GM12878 (cell line): Measurements from ENCODE around the gene RNF38. TPM values are rescaled to one million over a fixed set of nuclear protein-coding genes. Genes with fewer than 3 reads are reported as not detected.

ENCODE experiments used
- ATAC-seq: fragments of 200-7000 bp; cut with Tn5 transposase; 3 replicates; pipeline ENCODE4 v1.9.1; 2020; ENCODE audit warnings: mild to moderate bottlenecking, moderate library complexity
- BruUV-seq: library from RNA; stranded (reverse); fragments of 400-500 nt; replicated peaks from 2 replicates; lab custom pipeline; 2021; lab: Mats Ljungman, UMichigan
- CTCF ChIA-PET: fragments of 300-600 bp; sonication (Branson Sonifier 250); formaldehyde crosslinking; extraction: SDS; loops from one replicate; lab custom pipeline; 2021; ENCODE audit warnings: inconsistent platforms; lab: Yijun Ruan, JAX
- POLR2A ChIA-PET: fragments of 350-600 bp; formaldehyde crosslinking; extraction: SDS; loops from one replicate; lab custom pipeline; 2021; ENCODE audit warnings: inconsistent platforms; lab: Charles Lee
- RAD21 ChIA-PET: fragments of 300-600 bp; sonication (Branson Sonifier 250); formaldehyde crosslinking; loops from one replicate; lab custom pipeline; 2023; ENCODE audit warnings: antibody characterized with exemption; ENCODE audit not compliant: unreplicated experiment; lab: Charles Lee
- SMC1A ChIA-PET: fragments of 300-600 bp; sonication (Branson Sonifier 250); formaldehyde crosslinking; loops from one replicate; lab custom pipeline; 2023; ENCODE audit not compliant: unreplicated experiment, uncharacterized antibody; lab: Charles Lee
- DNase-seq: peaks from one replicate; pipeline ENCODE4 v3.0.0-alpha.2; 2011; ENCODE audit warnings: low read depth, low spot score
- FAIRE-seq: peaks from 3 replicates; lab custom pipeline; 2011; peaks lifted over from hg19 to GRCh38; lab: Jason Lieb, UNC
- H2AFZ ChIP-seq: 2 replicates; pipeline ENCODE4 v1.6.0; 2011; ENCODE audit warnings: low read depth, low read length, control low read depth; ENCODE audit not compliant: control insufficient read depth
- H3K27ac ChIP-seq: 2 replicates; pipeline ENCODE4 v1.5.1; 2011; ENCODE audit warnings: control low read depth; ENCODE audit not compliant: control insufficient read depth, insufficient read depth
- H3K27me3 ChIP-seq, 2 experiments: replicated peaks in 1 of 2; 2 replicates each; pipeline versions ENCODE4 v1.6.0 to v1.6.1; 2011; ENCODE audit warnings: low read length in 1 of 2; ENCODE audit not compliant: control insufficient read depth in 2 of 2, insufficient read depth in 2 of 2
- H3K36me3 ChIP-seq, 2 experiments: 2 replicates each; pipeline ENCODE4 v1.5.1; 2011; ENCODE audit warnings: low read length in 1 of 2; ENCODE audit not compliant: control insufficient read depth in 2 of 2, insufficient read depth in 2 of 2
- H3K4me1 ChIP-seq: 2 replicates; pipeline ENCODE4 v1.6.1; 2011; ENCODE audit warnings: mild to moderate bottlenecking, low read length, moderate library complexity, mixed read lengths; ENCODE audit not compliant: control insufficient read depth, insufficient read depth
- H3K4me2 ChIP-seq: 2 replicates; pipeline ENCODE4 v1.6.0; 2011; ENCODE audit warnings: control low read depth; ENCODE audit not compliant: control insufficient read depth, insufficient read depth
- H3K4me3 ChIP-seq: fragments of 200-600 bp; sonication (generic); 2 replicates; pipeline ENCODE4 v1.5.1; 2016
- H3K79me2 ChIP-seq: 2 replicates; pipeline ENCODE4 v1.6.0; 2011; ENCODE audit warnings: low read length; ENCODE audit not compliant: control insufficient read depth, insufficient read depth
- H3K9ac ChIP-seq: 2 replicates; pipeline ENCODE4 v1.8.0; 2011; ENCODE audit warnings: low read length, control low read depth, mixed read lengths; ENCODE audit not compliant: control insufficient read depth, insufficient read depth
- H3K9me3 ChIP-seq: replicated peaks from 3 replicates; pipeline ENCODE4 v1.5.1; 2011; ENCODE audit warnings: mild to moderate bottlenecking, low read length; ENCODE audit not compliant: control insufficient read depth, insufficient read depth
- H4K20me1 ChIP-seq: 2 replicates; pipeline ENCODE4 v1.6.0; 2011; ENCODE audit not compliant: control insufficient read depth, insufficient read depth
- CEBPB ChIP-seq, 2 experiments: fragments of 150-350 bp in 1 of 2; IDR thresholded peaks; 2 replicates each; pipeline ENCODE4 v1.6.1; 2012 to 2014; ENCODE audit warnings: low read depth in 2 of 2, low read length in 2 of 2, borderline replicate concordance in 1 of 2, inconsistent platforms in 1 of 2
- HSF1 ChIP-seq: fragments of 150-350 bp; IDR thresholded peaks from 2 replicates; pipeline ENCODE4 v1.6.1; 2014; ENCODE audit warnings: mild to moderate bottlenecking, low read depth, low read length
- MTA3 ChIP-seq: IDR thresholded peaks from 2 replicates; pipeline ENCODE4 v1.6.1; 2012; ENCODE audit warnings: low read length, inconsistent platforms, borderline replicate concordance
- WGBS: methylation state at CpG from one replicate; pipeline ENCODE4 v1.1.6; 2016; ENCODE audit warnings: low lambda C conversion rate; ENCODE audit not compliant: insufficient replicate concordance, insufficient coverage; ENCODE audit errors: missing lambda C conversion rate; 5-methylcytosine and 5-hydroxymethylcytosine counted together
- in situ Hi-C: fragments of 300-500 bp; cut with MboI; formaldehyde crosslinking; loops from 9 replicates; pipeline ENCODE4 v1.14.3; 2018; ENCODE audit warnings: mixed read lengths
- intact Hi-C: fragments of 100-400 bp; cut with micrococcal nuclease; formaldehyde crosslinking; loops from one replicate; pipeline ENCODE4 v1.14.2; 2022; ENCODE audit not compliant: unreplicated experiment
- polyA plus RNA-seq, 11 experiments: library from polyadenylated mRNA; depleted of rRNA in 4 of 11; unstranded in 6 of 11; stranded (reverse) in 5 of 11; fragments of >200 nt; fragmentation: Nextera tagmentation in 4 of 11; fragmentation: Illumina TruSeq in 1 of 11; extraction: Ambion mirVana in 4 of 11; extraction: Trizol in 1 of 11; gene quantifications; 1 replicate in 1 of 11; 2 replicates in 10 of 11; pipeline versions ENCODE4 v1.2.1 to v1.2.3, GENCODE V29; 2011 to 2016; ENCODE audit warnings: inconsistent platforms in 2 of 11, missing spikeins in 2 of 11, low read depth in 1 of 11
- total RNA-seq, 4 experiments: library from RNA; depleted of rRNA in 3 of 4; stranded (reverse); fragments of >200 nt in 3 of 4; fragmentation: Illumina TruSeq in 1 of 4; extraction: Trizol in 1 of 4; gene quantifications; 2 replicates each; pipeline versions ENCODE4 v1.2.1 to v1.2.3, GENCODE V29; 2013 to 2021

The RNF38 gene
- total and polyA plus RNA-seq, 10 of the 15 experiments (the other 5 are each of a cell fraction or from before 2014, with no cell fraction given): 5.1 to 34.7 (median 12.7) TPM

GRCh38 chr9:36416890-36417289 is 16.8 kb upstream of the RNF38 start:
- no peak for DNase-seq
- Histone ChIP-seq H3K4me3 (no peak overlapping the region), H4K20me1 (no peaks in the 10 kb centered on the region), H3K27me3 (no peaks in the 10 kb centered on the region), H2AFZ (no peak overlapping the region), H3K9ac (no peak overlapping the region), H3K4me1 (no peaks in the 10 kb centered on the region), H3K27ac (no peak overlapping the region), H3K9me3 (no peaks in the 10 kb centered on the region), H3K36me3 (peaks cover 3% of the 10 kb centered on the region in 2 experiments; a peak in 2 of 4 replicates), H3K79me2 (no peaks in the 10 kb centered on the region), H3K4me2 (no peak overlapping the region)
- in situ Hi-C loops: loop anchor here (25.0 kb wide), 1 partner anchor 320 kb away; no protein-coding TSS in a partner anchor
- CTCF ChIA-PET: interaction anchor here (4.7 kb wide), 1 partner anchor 10 kb away, joined by 23 read pairs; no protein-coding TSS in a partner anchor
- BruUV-seq: no TSS peak
- TF ChIP-seq CEBPB (IDR thresholded peaks at IDR 0.05; ENCODE audit: borderline replicate concordance in 1 of 2, low read depth in 2 of 2, low read length in 2 of 2) (no peak), MTA3 (no peak), HSF1 (no peak)
- WGBS: 98% methylated on average over 9 of the region's 9 CpGs
- no peak for FAIRE-seq
- SMC1A ChIA-PET: interaction anchor here (1.4 to 4.0 kb wide), 2 partner anchors 9 to 139 kb away, joined by 4 to 17 read pairs; no protein-coding TSS in a partner anchor
- POLR2A ChIA-PET: no interaction called here
- intact Hi-C loops: no loop called here
- no peak for ATAC-seq
- RAD21 ChIA-PET: interaction anchor here (0.9 kb wide), 1 partner anchor 138 kb away, joined by 4 read pairs; no protein-coding TSS in a partner anchor
